Measurements from ENCODE around the gene ITGB1BP2. TPM values are rescaled to one million over a fixed set of nuclear protein-coding genes. Genes with fewer than 3 reads are reported as not detected.
"Not testable (repeated sequence)": the region's sequence is repeated elsewhere in the genome, so short reads cannot be mapped to it uniquely, and the experiment has no call there.

Gene ITGB1BP2
- total and polyA plus RNA-seq, 4 donors, result 0.23 to 3.3 (median 0.79) TPM

GRCh38 chrX:71296806-71297205 lies 4.7 kb upstream of the ITGB1BP2 start:
- H3K27me3 ChIP-seq (ENCODE audit: control insufficient read depth in 4 of 4, insufficient read depth in 4 of 4, low read length in 3 of 4), result no peaks in the 10 kb centered on the region
- H3K27ac ChIP-seq (ENCODE audit: low read depth in 1 of 2, low read length in 2 of 2), result no peak overlapping the region
- no peak for TF ChIP-seq NR2F2 (IDR thresholded peaks at IDR 0.05)
- no peak for TF ChIP-seq YY1 (IDR thresholded peaks at IDR 0.05)
- no peak for TF ChIP-seq RAD21 (IDR thresholded peaks at IDR 0.05)
- H3K9me3 ChIP-seq (ENCODE audit: control insufficient read depth in 4 of 4, low read length in 3 of 4), result no peaks in the 10 kb centered on the region
- H3K36me3 ChIP-seq (ENCODE audit: control insufficient read depth in 4 of 4, insufficient read depth in 3 of 4, low read depth in 1 of 4, low read length in 3 of 4), result peaks cover 6 to 48% (median 34%) of the 10 kb centered on the region in 4 donors
- no peak for DNase-seq (ENCODE audit: low spot score)
- H3K4me1 ChIP-seq (ENCODE audit: control insufficient read depth in 4 of 4, insufficient read depth in 4 of 4, low read length in 3 of 4), result peaks cover 4 to 25% (median 12%) of the 10 kb centered on the region in 4 donors
- WGBS, result 98% methylated on average over 6 of the region's 6 CpGs
- no peak overlapping the region for H3K4me3 ChIP-seq (ENCODE audit: low read depth in 1 of 3, low read length in 3 of 3)
- H3K9ac ChIP-seq (ENCODE audit: low read depth in 1 of 2, low read length in 2 of 2), result no peak overlapping the region

DNA sequence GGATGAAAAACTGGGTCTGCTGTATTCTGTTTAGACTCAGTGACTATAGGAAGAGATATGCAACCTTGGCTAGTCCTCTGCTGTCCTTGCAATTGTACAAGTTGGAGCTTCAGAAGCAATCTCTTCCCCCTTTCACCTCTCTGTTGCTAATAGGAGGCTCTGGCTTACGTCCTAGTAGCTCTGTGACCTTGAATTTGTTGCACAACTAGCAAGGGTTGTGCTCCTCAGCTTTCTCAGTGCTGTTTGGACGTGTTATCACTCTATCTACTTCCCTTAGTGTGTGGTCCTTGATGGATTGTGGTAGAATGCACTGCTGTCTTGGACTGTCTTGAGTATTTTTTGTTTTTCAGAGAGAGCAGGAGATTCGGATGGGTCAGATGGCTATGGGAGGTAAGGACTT lies 3.4 kb upstream of the ITGB1BP2 start:
- TF ChIP-seq REST (IDR thresholded peaks at IDR 0.05), result no peak
- TF ChIP-seq YY1 (IDR thresholded peaks at IDR 0.05), result no peak
- no peak for TF ChIP-seq RXRA (IDR thresholded peaks at IDR 0.05)
- no peak for TF ChIP-seq NR2F2 (IDR thresholded peaks at IDR 0.05)
- no peak for TF ChIP-seq RAD21 (IDR thresholded peaks at IDR 0.05)
- no peak for TF ChIP-seq JUND (IDR thresholded peaks at IDR 0.05)
- Histone ChIP-seq H3K36me3 (ENCODE audit: control insufficient read depth in 4 of 4, insufficient read depth in 3 of 4, low read depth in 1 of 4, low read length in 3 of 4) (peaks cover 4 to 38% (median 27%) of the 10 kb centered on the region in 4 donors), H3K4me3 (ENCODE audit: low read depth in 1 of 3, low read length in 3 of 3) (no peak overlapping the region), H3K27me3 (ENCODE audit: control insufficient read depth in 4 of 4, insufficient read depth in 4 of 4, low read length in 3 of 4) (no peaks in the 10 kb centered on the region), H3K27ac (ENCODE audit: low read depth in 1 of 2, low read length in 2 of 2) (no peak overlapping the region), H3K9ac (ENCODE audit: low read depth in 1 of 2, low read length in 2 of 2) (no peak overlapping the region), H3K9me3 (ENCODE audit: control insufficient read depth in 4 of 4, low read length in 3 of 4) (no peaks in the 10 kb centered on the region), H3K4me1 (ENCODE audit: control insufficient read depth in 4 of 4, insufficient read depth in 4 of 4, low read length in 3 of 4) (peaks cover 4 to 28% (median 12%) of the 10 kb centered on the region in 4 donors)
- no peak for DNase-seq (ENCODE audit: low spot score)
- WGBS, result 56% methylated on average over 3 of the region's 3 CpGs

DNA sequence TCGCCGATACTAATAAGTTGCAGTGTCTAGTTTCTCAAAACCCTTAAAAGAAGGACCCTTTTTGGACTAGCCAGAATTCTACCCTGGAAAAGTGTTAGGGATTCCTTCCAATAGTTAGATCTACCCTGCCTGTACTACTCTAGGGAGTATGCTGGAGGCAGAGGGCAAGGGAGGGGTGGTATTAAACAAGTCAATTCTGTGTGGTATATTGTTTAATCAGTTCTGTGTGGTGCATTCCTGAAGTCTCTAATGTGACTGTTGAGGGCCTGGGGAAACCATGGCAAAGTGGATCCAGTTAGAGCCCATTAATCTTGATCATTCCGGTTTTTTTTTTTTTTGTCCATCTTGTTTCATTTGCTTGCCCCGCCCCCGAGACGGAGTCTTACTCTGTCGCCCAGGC lies 1.5 kb upstream of the ITGB1BP2 start:
- not testable (repeated sequence) for H3K4me3 ChIP-seq (ENCODE audit: low read depth in 1 of 3, low read length in 3 of 3); H3K27me3 ChIP-seq (ENCODE audit: control insufficient read depth in 4 of 4, insufficient read depth in 4 of 4, low read length in 3 of 4); H3K27ac ChIP-seq (ENCODE audit: low read depth in 1 of 2, low read length in 2 of 2); H3K9ac ChIP-seq (ENCODE audit: low read depth in 1 of 2, low read length in 2 of 2); H3K9me3 ChIP-seq (ENCODE audit: control insufficient read depth in 4 of 4, low read length in 3 of 4); DNase-seq (ENCODE audit: low spot score)
- H3K36me3 ChIP-seq (ENCODE audit: control insufficient read depth in 4 of 4, insufficient read depth in 3 of 4, low read depth in 1 of 4, low read length in 3 of 4), result peaks cover 4 to 32% (median 23%) of the 10 kb centered on the region in 4 donors
- WGBS, result 72% methylated on average over 7 of the region's 7 CpGs
- peaks cover 4 to 28% (median 12%) of the 10 kb centered on the region in 4 donors for H3K4me1 ChIP-seq (ENCODE audit: control insufficient read depth in 4 of 4, insufficient read depth in 4 of 4, low read length in 3 of 4)

- H3K27ac ChIP-seq (ENCODE audit: low read depth in 1 of 2, low read length in 2 of 2); DNase-seq (ENCODE audit: low spot score); H3K4me3 ChIP-seq (ENCODE audit: low read depth in 1 of 3, low read length in 3 of 3); H3K9me3 ChIP-seq (ENCODE audit: control insufficient read depth in 4 of 4, low read length in 3 of 4); H3K9ac ChIP-seq (ENCODE audit: low read depth in 1 of 2, low read length in 2 of 2); H3K27me3 ChIP-seq (ENCODE audit: control insufficient read depth in 4 of 4, insufficient read depth in 4 of 4, low read length in 3 of 4): not testable (repeated sequence)
- WGBS, result 47% methylated on average over 7 of the region's 7 CpGs
- TF ChIP-seq RXRA (IDR thresholded peaks at IDR 0.05), result peak; percentile 37 to 49
- TF ChIP-seq HNF4A (conservative IDR thresholded peaks at IDR 0.05), result peak in 1 of 2 donors; percentile 40
- H3K4me1 ChIP-seq (ENCODE audit: control insufficient read depth in 4 of 4, insufficient read depth in 4 of 4, low read length in 3 of 4), result peaks cover 4 to 28% (median 12%) of the 10 kb centered on the region in 4 donors
- peaks cover 3 to 32% (median 23%) of the 10 kb centered on the region in 4 donors for H3K36me3 ChIP-seq (ENCODE audit: control insufficient read depth in 4 of 4, insufficient read depth in 3 of 4, low read depth in 1 of 4, low read length in 3 of 4)
These were observed 1.1 kb upstream of the ITGB1BP2 start for GRCh38 chrX:71300495-71300894.

Data from liver (tissue), 9 donors.